GM18520 (cell line): ENCODE measurements around the gene HDAC4.
"Not testable (repeated sequence)": the region's sequence is repeated elsewhere in the genome, so short reads cannot be mapped to it uniquely, and the experiment has no call there.

Experiments
- ATAC-seq: cut with Tn5 transposase; IDR thresholded peaks from one replicate; pipeline ENCODE4 v1.9.1; 2021; ENCODE audit not compliant: unreplicated experiment

Gene HDAC4

GRCh38 chr2:239400596-239401066, at the start of gene HDAC4:
TSS of gene HDAC4 (minus strand) at chr2:239401020. CDS start at chr2:239352699, 48,321 bp downstream.
- ATAC-seq: no peak

DNA sequence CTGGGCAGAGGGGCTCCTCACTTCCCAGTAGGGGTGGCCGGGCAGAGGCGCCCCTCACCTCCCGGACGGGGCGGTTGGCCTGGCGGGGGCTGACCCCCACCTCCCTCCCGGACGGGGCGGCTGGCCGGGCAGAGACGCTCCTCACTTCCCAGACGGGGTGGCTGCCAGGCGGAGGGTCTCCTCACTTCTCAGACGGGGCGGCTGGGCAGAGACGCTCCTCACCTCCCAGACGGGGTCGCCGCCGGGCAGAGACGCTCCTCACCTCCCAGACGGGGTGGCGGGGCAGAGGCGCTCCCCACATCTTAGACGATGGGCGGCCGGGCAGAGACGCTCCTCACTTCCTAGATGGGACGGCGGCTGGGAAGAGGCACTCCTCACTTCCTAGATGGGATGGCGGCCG, 48.6 kb upstream of the HDAC4 start:
- not testable (repeated sequence) for ATAC-seq

DNA sequence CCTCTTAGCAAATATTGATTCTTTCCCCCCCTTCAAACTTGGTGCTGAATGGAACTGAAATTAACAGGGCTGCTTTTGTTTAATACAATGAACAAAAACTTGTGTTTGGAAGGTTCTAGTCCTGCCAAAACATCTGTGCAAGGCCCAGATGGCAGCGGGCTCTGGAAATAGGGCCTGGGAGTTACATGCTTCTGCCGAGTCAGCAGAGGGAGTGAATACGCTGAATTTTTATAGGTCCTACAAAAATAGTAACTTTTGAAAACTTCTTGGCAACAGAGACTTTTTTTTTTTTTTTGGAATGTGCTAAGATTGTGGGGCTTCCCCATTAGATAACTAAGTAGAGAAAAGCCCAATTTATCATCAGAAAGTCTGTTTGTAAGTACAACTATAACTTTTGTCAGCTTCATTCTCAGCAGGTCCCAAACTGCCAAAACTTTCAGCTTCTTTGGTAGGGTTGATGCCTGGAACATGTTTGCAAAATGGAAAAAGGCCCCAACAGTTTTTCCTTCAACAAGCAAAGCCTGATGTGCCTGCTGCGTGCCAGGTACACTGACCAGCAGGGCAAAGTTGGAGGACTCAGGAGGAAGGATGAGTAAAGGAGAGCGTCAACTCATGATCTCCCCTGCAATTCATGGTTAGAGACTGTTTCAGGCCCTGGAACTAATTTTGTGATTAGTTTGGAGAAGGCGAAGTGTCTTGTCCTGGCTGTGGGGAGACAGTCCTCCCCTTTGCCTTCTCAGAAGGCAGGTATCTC, 45.1 kb upstream of the HDAC4 start:
- ATAC-seq: no peak

DNA sequence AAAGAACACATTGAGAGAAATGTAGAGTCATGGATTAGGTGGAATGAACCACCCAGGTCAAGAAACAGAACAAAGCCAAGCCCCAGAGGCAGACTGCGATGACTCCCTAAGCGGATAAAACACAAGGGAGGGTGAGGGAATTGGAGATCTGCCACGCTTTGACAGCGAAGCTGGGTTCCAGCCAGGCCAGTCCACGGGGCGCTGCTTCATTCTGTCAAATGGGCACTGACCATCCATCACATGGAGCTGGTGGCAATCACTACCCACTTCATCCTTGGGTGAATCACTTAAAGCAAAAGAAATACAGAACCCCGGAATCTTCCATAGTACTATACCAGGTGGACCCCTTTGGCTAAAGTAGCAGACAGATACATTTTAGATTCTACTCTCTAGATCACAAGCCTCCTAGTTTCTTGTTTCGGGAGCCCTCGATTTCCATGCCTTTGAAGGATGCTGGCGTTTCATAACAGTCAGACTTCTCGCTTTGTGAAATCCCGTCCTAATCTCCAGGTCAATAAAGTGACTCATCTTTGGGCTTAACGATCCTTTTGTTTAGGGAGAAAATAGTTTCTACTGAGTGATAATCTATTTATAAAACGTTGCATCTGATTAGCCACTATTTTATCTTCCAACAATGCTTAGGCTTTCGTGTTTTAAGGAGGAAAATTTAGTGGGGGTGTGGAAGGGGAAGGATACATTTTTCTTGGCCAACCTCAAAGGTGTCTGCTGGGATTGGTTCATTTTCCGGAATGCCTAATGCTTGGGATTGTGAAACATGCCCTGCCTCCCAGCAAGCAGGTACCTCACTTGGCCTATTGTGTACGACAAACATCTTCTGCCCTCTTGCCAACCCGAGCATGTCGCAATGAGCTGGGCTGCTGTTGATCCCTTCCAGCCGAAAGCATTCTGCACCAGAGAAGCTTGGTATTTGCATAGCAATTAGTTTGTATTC, 44.1 kb upstream of the HDAC4 start:
- ATAC-seq: no peak

GRCh38 chr2:239443666-239444567, 43.1 kb upstream of the HDAC4 start:
- no peak for ATAC-seq

- ATAC-seq: no peak
Observed at GRCh38 chr2:239443102-239443620, 42.3 kb upstream of the HDAC4 start.

DNA sequence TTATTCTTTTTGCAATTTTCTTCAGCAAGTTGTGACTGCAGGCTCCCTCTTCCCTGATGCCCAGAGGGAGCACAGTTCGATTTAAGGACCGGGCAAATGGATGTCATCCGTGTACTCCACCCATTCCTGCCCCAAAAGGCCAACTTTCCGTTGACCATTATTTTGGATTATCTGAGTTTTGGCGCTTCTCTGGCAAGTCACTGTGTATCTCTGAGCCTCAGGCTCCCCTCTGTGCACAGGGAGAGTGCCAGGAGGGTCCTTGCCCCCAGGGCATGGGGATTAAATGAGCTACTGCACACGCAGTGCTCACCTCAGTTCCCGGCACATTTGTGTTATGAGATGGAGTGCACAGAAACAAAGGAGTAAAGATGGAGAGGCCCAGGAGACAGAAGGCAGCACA, 41.4 kb upstream of the HDAC4 start:
- ATAC-seq: no peak

DNA sequence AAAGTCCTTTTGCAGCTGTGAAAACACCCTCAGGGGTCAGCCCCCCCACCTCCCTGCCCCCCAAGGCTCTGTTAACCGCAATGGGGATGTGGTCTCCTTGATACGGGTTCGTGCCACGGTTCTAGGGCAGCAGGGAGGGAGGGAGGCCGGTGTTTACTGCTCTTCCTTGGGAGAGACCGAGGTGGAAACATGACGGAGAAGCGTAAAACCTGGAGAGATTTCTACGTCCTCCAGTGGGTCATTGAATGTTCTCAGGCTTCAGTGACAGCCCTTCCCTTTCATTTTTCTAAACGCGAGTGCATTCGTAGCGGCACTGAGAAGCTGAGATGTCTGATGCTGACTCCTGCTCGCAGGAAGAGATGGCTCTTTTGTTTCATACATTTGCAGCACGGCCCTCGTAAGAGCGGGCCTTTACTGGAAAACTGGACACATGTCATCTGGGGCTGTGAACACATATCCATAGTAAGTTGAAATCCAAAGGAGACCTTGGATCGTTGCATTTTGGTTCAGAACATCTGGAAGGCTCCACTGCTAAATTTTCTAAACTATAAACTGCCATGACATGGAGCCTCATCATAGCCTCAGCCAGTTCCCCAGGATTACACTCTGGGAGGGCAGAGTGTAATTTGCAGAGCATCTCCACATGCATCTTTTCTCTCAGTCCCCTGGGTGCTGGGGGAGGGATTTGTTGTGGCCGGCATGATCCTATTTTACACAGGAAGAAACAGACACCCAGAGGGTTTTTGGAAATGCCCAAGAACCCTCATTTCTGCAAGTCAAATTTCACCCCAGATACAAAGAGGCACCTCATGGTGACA, 40.6 kb upstream of the HDAC4 start:
- ATAC-seq: no peak

- ATAC-seq: no peak
Observed at GRCh38 chr2:239440511-239440959, 39.7 kb upstream of the HDAC4 start.

DNA sequence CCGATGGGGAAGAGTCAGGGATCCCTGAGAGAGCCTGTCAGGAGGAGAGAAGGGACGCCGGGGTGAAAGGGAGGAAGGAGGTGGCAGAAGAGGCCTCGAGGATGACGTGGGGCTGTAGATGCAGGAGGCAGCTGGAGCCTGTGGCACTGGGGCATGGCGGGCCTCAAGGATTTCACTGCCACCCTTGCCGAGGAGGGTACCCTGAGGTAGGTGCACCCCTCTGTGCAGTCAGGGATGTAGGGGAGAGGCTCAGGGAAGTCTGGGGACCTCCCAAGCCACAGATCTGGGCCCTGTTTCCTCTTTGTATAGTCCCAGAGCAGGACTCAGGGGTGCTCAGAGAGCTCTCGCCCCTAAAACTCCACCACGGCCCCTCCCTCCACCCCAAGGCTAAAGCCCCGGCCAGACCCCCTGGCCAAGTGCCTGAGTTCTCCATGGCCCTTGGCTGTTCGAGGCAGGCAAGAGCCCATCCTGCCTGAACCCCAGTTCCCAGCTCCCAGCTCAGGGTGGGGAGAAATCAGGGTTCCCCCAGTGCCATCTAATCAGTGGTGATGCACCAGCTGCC, 39.0 kb upstream of the HDAC4 start:
- no peak for ATAC-seq

- ATAC-seq: no peak
Observed at GRCh38 chr2:239438995-239439753, 38.4 kb upstream of the HDAC4 start.

GRCh38 chr2:239438368-239438767, 37.5 kb upstream of the HDAC4 start:
- no peak for ATAC-seq

- no peak for ATAC-seq
Observed at GRCh38 chr2:239436669-239437335, 36.0 kb upstream of the HDAC4 start.

- ATAC-seq: no peak
Observed at GRCh38 chr2:239436076-239436475, 35.3 kb upstream of the HDAC4 start.

DNA sequence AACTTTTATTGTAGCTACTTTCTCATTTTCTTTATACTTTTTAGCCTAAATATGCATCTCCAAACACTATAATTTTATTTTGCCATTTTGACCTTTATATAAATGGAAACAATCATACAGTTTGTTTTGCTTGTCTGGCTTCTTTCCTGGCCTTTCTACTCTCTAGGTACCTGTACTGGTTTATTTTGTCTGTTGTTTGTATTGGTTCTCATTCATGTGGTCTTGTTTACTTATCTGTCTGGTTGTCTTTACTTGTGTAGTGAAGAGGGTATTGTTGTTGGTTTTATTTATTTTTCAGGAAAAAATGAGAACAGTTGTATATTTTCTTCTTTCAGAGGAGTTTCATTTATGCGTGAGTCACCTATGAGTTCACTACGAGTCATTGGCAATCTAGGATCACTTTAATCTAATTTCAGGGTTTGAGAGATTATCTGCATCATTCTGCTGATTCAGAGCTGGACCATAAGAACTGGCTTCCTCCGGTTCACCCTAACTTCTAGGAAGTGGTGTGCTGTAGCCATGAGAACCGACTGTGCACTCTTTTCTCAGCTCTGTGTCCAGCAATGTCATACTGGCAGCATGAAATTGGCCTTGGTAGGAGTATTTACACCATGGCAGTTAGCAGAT, 33.1 kb upstream of the HDAC4 start:
- ATAC-seq: no peak

DNA sequence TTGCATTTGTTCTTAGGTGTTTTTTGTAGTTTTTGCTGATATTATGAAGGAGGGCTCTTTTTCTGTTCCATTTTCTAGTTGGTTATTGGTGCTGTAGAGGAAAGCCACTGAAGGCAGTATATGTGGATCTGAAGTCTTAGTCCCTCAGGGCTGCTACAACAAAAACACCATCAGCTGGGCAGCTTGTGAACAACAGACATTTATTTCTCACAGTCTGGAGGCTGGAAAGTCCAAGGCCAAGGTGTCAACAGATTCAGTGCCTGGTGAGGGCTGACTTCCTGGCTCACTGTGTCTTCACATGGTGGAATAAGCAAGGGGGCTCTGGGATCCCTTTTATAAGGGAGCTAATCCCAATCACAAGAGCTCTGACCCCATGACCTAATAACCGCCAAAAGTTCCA, 31.4 kb upstream of the HDAC4 start:
- ATAC-seq: no peak

DNA sequence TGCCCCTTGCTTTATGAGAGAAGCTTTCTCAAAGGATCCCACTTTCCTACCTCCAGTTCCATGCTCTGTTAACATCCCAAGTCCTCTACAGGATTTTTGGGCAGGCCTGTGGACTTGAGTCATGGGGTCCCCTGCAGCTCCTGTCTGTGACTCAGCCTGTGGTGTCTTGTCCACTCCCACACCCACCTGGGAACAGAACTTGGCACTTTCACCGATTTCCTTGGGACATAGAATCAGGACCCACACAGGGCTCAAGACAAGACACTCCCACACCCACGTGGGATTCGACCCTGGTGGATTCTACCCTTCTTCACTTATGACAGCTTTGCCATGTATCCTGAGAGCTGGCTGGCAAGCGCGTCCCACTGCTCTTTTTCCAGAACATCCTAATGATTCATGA, 30.7 kb upstream of the HDAC4 start:
- no peak for ATAC-seq
